HG03103 (cell line): ENCODE data around the gene MAGI2.

Experiments
- ATAC-seq: cut with Tn5 transposase; IDR thresholded peaks from one replicate; pipeline ENCODE4 v1.9.1; 2021; ENCODE audit warnings: low read depth; ENCODE audit not compliant: unreplicated experiment

Gene MAGI2

GRCh38 chr7:78225534-78225933 is 1227.9 kb downstream of the MAGI2 start:
- ATAC-seq: no peak

- ATAC-seq: no peak
These were observed 1228.5 kb downstream of the MAGI2 start for GRCh38 chr7:78224923-78225322.

GRCh38 chr7:78223598-78223997 is 1229.9 kb downstream of the MAGI2 start:
- ATAC-seq: no peak

GRCh38 chr7:78222001-78222751 is 1231.3 kb downstream of the MAGI2 start:
- no peak for ATAC-seq

- ATAC-seq: no peak
These were observed 1232.7 kb downstream of the MAGI2 start for GRCh38 chr7:78220754-78221153.

- ATAC-seq: no peak
These were observed 1234.6 kb downstream of the MAGI2 start for GRCh38 chr7:78218876-78219275.

- ATAC-seq: no peak
These were observed 1235.4 kb downstream of the MAGI2 start for GRCh38 chr7:78218051-78218450.

- no peak for ATAC-seq
These were observed 1238.3 kb downstream of the MAGI2 start for GRCh38 chr7:78215199-78215598.

GRCh38 chr7:78213402-78213801 is 1240.1 kb downstream of the MAGI2 start:
- ATAC-seq: no peak

GRCh38 chr7:78212476-78213060 is 1240.9 kb downstream of the MAGI2 start:
- no peak for ATAC-seq

- ATAC-seq: no peak
These were observed 1246.2 kb downstream of the MAGI2 start for GRCh38 chr7:78207269-78207668.

- ATAC-seq: no peak
These were observed 1246.7 kb downstream of the MAGI2 start for GRCh38 chr7:78206769-78207168.

- ATAC-seq: no peak
These were observed 1250.3 kb downstream of the MAGI2 start for GRCh38 chr7:78203042-78203720.

GRCh38 chr7:78198756-78199155 is 1254.7 kb downstream of the MAGI2 start:
- no peak for ATAC-seq

GRCh38 chr7:78197447-78197846 is 1256.0 kb downstream of the MAGI2 start:
- ATAC-seq: no peak

- no peak for ATAC-seq
These were observed 1258.2 kb downstream of the MAGI2 start for GRCh38 chr7:78195281-78195680.

GRCh38 chr7:78194611-78195010 is 1258.9 kb downstream of the MAGI2 start:
- no peak for ATAC-seq

GRCh38 chr7:78191475-78192079 is 1261.9 kb downstream of the MAGI2 start:
- ATAC-seq: no peak

GRCh38 chr7:78189762-78190161 is 1263.7 kb downstream of the MAGI2 start:
- ATAC-seq: no peak

GRCh38 chr7:78185149-78185745 is 1268.2 kb downstream of the MAGI2 start:
- no peak for ATAC-seq

- ATAC-seq: no peak
These were observed 1269.2 kb downstream of the MAGI2 start for GRCh38 chr7:78184299-78184698.
